GM19468 (cell line): Measurements from ENCODE around the gene ARHGEF16.

Source experiments
- ATAC-seq: cut with Tn5 transposase; IDR thresholded peaks from one replicate; pipeline ENCODE4 v1.9.1; 2021; ENCODE audit warnings: mild to moderate bottlenecking, moderate library complexity, moderate number of reproducible peaks; ENCODE audit not compliant: unreplicated experiment; ENCODE audit errors: extremely low read depth

The ARHGEF16 gene

DNA sequence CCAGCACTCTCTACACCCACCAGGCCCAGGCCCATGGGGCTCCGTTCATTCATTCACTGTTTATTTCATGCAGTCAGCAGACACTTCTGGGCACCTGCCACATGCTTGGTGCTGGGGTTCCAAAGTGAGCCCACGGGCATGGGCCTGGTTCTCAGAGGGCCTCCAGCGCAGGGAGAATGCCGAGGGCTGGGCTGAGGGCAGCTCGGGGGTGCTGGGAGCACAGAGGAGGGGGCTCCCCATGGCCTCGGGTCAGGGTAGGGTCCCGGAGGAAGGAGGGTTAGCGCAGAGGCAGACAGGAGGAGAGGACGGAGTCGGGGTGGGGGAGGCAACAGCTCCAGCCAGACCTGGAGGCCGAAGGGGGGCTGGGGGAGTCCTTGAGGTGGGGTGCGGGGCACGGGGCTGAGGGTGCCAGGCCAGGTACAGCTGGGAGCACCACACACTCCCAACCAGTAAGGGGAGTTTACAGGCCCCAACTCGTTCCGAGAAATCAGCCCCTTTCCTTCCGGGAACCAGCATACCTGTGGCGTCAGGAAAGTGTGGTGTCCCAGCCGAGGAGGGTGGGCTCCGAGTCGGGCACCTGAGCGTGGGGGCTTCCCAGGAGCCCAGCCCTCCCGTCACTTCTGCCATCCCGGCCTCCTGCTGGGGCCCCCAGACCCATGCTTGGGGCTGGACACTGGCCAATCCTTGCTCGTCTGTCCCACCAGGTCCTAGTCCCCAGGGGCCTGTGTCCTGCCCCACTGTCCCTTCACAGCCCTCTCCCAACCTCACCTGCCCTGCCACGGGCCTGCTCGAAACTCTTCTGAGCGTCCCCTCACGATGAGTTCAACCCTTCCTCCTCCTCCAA, 10.8 kb downstream of the ARHGEF16 start:
- ATAC-seq, result no peak

GRCh38 chr1:3465935-3466321, 11.5 kb downstream of the ARHGEF16 start:
- no peak for ATAC-seq

- ATAC-seq, result no peak
These were observed 12.1 kb downstream of the ARHGEF16 start for GRCh38 chr1:3466366-3467075.

GRCh38 chr1:3467096-3468036, 12.9 kb downstream of the ARHGEF16 start:
- ATAC-seq, result no peak

GRCh38 chr1:3468236-3469103, 14.0 kb downstream of the ARHGEF16 start:
- no peak for ATAC-seq

DNA sequence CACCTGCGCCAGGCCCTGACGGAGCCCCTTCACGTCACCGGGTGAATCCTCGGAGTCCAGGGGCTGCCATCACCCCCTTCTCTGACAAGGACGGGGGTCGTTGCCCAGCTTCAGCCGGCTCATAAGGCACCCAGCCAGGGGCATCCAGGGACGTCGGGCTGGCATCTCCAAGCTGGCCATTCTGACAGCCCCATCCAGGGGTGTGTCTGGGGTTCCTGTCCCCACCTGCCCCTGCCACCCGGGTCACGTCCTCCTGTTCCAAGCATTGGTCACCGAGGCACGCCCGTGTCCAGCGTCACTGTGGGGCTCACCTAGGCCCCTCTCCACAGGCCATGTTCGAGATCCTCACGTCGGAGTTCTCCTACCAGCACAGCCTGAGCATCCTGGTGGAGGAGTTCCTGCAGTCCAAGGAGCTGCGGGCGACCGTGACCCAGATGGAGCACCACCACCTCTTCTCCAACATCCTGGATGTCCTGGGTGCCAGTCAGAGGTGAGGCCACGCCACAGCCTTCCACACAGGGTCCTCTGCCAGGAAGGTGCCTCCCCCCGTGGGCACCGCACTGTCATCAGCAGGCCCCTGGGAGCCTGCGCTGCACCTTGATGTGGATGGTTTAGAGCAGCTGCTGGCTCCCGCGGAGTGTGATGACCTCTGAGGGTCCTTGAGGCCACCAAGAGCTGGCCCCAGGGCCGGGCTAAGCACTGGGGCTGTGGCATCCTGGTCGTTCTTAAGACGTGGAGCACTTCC, 14.8 kb downstream of the ARHGEF16 start:
- no peak for ATAC-seq

GRCh38 chr1:3469849-3470649, 15.6 kb downstream of the ARHGEF16 start:
- ATAC-seq, result no peak

GRCh38 chr1:3470650-3471355, 16.3 kb downstream of the ARHGEF16 start:
- no peak for ATAC-seq

DNA sequence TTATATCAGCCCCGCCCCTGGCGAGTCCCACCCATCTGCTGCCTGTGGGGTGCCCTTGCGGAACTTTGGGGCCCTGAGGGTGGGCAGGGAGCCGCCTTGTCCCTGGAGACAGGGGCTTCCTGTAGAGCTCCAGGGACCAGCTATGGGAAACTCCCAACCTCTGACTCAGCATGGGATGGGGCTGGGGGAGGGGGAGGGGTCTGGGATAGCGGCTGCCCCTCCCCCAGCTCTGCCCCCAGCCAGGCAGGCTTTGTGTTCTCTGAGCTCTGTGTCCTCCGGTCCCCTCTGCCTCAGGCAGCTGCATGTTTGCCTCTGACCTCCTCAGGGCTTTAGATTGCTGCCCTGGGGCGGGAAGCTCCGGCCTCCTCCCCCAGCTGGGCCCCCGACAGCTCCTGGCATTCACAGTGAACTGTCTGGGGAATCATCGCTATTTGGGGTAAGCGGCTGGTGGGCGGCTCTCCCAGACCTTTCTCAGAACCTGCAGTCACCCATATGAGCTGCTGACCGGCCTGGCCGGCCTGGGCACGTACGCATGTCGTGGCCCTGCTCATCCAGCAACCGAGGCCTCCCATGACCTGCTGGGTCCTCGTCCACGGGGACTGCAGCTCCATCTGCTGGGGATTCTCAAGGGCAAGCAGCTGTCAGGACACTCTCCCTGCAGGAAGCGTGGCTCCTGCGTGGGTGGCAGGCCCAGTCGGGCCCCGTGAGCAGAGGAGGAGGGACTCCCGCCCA, 17.1 kb downstream of the ARHGEF16 start:
- no peak for ATAC-seq

DNA sequence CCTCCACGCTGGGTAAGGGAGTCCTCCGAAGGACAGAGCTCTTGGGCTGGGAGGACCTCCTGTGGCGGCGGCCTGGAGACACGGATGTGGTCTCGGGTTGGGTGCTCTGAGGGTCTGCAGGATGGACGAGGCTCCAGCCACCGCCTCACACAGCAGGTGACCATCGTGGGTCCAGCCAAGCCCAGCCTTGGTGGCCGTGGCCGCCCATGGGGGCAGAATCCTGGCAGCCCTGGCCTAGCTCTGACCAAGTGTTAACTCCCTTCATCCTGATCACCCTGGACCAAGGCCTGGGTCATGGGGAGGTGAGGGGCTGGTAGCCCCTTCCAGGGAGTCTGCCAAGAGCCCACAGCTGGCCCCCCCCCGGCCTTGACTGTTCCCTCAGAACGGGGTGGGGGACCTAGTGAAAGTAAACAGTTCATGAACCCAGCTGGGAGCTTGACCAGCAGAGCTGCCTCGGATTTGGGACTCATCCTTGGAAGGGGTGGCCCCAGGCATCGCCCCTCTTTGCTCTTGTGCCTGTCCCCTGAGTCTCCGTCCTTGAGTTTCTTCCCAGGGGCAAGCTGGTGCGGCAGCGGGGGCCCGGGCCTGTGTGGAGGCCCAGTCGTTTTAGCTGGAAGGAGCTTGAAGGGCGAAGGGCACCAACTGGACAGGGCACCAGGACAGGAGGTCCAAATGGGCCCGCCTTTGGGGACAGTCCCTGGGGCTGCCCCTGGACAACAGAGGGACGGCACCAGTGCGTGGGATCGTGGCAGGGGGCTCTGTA, 17.8 kb downstream of the ARHGEF16 start:
- ATAC-seq, result no peak

- ATAC-seq, result no peak
These were observed 18.4 kb downstream of the ARHGEF16 start for GRCh38 chr1:3472906-3473305.

GRCh38 chr1:3473381-3473844, 18.9 kb downstream of the ARHGEF16 start:
- no peak for ATAC-seq

- no peak for ATAC-seq
These were observed 19.6 kb downstream of the ARHGEF16 start for GRCh38 chr1:3474016-3474415.

- ATAC-seq, result no peak
These were observed 20.0 kb downstream of the ARHGEF16 start for GRCh38 chr1:3474421-3474820.

DNA sequence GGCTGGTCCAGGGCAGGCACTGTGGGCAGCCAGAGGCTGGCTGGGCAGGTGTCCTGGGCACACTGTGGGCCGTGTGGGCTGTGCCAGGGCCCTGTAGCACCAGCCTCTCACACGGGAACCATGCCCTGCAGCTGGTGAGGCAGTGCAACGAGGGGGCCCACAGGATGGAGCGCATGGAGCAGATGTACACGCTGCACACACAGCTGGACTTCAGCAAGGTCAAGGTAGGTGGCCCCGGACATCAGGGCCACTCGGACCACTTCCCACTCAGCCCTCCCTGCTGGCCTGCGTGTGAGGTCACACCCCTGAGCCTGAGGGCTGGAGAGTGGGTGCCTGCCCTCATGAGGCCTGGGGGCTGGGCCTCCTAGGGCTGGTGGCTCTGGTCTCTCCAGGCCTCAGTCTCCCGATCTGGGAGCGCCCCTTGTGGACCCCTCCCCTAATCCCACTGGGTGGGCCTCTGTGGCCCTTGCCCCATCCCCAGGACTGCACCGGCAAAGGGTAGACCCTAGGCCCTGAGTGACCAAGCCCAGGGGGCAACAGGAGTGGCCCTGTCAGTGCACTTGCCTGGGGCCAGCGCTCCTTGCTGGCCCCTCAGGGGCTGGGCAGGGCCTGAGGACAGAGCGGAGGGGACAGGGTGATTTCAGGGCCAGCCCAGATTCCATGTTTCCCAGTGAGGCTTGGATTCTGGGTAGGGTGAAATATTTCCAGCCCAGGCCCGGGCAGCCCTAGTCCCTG, 21.5 kb downstream of the ARHGEF16 start:
- no peak for ATAC-seq
